ENCODE results near the gene HOXD11. TPM values are rescaled to one million over a fixed set of nuclear protein-coding genes. Genes with fewer than 3 reads are reported as not detected.

Gene HOXD11
- polyA plus RNA-seq, 1 donor, result 63.7 TPM

DNA sequence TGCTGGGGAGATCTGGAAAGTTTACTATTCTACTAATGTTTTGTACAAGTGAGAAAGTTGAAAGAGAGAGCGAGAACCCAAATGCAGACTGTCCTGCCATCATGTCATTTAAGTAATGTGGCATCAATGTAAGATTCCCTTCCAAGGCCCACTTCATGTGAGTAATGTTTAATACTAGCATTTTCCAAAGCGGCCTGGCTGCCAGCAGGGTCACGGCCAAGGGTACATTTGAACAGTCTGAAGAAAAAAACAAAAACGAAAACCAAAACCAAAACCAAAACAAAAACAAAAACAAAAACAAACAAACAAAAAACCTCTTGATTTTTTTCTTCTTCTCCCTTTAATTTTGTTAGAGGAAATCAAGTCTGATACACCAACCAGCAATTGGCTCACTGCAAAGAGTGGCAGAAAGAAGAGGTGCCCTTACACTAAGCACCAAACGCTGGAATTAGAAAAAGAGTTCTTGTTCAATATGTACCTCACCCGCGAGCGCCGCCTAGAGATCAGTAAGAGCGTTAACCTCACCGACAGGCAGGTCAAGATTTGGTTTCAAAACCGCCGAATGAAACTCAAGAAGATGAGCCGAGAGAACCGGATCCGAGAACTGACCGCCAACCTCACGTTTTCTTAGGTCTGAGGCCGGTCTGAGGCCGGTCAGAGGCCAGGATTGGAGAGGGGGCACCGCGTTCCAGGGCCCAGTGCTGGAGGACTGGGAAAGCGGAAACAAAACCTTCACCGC, 11.7 kb downstream of the HOXD11 start:
- peak; percentile 95 for DNase-seq

DNA sequence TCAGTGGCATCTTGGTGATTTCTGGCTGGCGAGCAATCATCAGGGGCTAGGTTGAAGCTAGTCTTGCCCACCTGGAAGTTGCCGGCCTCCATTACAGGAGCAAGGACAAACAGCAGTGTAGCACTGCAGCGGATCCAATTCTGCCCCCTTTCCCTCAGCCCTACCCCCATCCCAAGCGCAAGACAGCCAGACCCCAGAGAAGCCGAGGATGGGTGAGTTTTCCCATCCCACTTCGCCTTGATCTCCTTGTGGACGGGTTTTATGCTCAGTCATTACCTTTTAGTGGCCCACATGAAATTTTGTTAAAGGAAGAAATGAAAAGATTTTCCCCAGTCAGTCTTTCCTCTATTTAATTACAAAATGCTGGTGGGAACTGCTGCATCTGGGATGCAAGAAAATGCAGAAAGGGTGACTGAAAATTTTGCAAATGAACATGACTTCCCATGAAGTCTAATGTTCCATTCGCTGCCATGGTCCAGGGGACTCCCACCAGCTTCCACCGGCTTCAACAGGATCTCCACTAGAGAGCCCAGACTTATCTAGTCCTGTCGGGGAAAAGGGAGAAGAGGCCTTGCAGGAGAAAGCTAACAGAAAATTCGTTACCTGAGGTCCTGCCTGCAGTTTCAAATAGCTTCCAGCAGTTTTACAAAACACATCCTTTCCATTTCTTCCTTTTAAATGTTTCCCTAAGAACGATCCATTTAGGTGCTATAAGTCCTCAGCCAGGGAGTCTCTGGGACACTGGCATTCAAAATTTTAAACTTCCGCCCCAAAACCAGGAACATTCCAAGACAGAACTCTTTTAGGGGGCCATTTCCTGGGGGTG, 13.5 kb downstream of the HOXD11 start:
- DNase-seq, result no peak

- DNase-seq, result no peak
These were observed 14.3 kb downstream of the HOXD11 start for GRCh38 chr2:176121190-176122051.

DNA sequence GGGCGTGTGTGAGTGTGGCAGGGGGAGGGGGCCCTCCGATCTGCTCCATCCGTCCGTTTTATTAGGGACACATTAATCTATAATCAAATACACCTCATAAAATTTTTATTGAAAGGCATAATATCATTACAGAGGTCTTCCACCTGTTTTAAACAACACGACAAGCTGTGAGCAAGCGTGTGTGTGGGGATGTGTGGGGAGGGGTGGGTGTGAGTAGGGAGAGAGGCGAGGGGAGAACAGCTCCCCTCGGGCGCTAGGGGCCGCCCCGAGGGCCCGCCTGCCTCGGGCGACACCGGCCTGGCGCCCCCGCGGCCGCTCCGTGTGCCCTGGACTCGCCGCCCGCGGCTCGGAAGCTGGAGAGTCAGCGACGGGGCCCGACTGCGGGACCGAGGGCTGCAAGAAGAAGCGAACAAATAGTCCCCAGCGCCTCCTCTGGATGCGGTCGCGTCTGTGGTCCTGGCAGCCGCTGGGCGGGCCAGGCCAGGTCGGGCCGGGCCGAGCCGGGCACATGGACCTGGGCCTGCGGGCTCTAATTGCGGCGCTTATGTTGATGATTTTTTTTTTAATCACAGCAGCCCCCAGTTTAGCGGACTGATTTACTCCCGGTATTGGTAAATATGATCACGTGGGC, 15.1 kb downstream of the HOXD11 start:
- DNase-seq, result no peak

DNA sequence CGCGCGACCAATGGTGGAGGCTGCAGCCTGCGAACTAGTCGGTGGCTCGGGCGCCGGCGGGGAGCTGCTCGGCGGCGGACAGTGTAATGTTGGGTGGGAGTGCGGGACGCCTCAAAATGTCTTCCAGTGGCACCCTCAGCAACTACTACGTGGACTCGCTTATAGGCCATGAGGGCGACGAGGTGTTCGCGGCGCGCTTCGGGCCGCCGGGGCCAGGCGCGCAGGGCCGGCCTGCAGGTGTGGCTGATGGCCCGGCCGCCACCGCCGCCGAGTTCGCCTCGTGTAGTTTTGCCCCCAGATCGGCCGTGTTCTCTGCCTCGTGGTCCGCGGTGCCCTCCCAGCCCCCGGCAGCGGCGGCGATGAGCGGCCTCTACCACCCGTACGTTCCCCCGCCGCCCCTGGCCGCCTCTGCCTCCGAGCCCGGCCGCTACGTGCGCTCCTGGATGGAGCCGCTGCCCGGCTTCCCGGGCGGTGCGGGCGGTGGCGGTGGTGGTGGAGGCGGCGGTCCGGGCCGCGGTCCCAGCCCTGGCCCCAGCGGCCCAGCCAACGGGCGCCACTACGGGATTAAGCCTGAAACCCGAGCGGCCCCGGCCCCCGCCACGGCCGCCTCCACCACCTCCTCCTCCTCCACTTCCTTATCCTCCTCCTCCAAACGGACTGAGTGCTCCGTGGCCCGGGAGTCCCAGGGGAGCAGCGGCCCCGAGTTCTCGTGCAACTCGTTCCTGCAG, 15.8 kb downstream of the HOXD11 start, which contains the start of gene HOXD9:
Gene HOXD9, plus strand, starts transcription at position 37 of the 728 bp plus-strand sequence. Its CDS starts 50 bp downstream, at position 87.
- no peak for DNase-seq

- no peak for DNase-seq
These were observed 16.5 kb downstream of the HOXD11 start for GRCh38 chr2:176123411-176124109.

GRCh38 chr2:176124110-176124946, 17.2 kb downstream of the HOXD11 start:
- DNase-seq, result no peak

GRCh38 chr2:176124947-176125771, 18.1 kb downstream of the HOXD11 start:
- DNase-seq, result no peak

- no peak for DNase-seq
These were observed 18.6 kb downstream of the HOXD11 start for GRCh38 chr2:176125772-176126054.

GRCh38 chr2:176126929-176127773, 20.1 kb downstream of the HOXD11 start:
- DNase-seq, result no peak

DNA sequence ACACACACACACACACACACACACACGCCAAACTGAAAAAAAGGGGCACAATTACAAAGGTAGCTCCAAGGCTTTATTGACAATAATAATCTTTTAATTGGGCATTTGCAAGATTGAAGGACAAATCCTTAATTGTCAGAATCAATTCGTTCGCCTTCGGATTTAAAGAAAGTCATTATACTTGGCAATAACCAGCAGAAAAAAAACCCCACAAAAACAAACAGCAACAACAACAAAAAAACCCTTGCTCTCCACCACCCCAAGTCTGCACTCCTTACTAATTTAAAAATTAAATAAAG, 20.6 kb downstream of the HOXD11 start:
- no peak for DNase-seq

DNA sequence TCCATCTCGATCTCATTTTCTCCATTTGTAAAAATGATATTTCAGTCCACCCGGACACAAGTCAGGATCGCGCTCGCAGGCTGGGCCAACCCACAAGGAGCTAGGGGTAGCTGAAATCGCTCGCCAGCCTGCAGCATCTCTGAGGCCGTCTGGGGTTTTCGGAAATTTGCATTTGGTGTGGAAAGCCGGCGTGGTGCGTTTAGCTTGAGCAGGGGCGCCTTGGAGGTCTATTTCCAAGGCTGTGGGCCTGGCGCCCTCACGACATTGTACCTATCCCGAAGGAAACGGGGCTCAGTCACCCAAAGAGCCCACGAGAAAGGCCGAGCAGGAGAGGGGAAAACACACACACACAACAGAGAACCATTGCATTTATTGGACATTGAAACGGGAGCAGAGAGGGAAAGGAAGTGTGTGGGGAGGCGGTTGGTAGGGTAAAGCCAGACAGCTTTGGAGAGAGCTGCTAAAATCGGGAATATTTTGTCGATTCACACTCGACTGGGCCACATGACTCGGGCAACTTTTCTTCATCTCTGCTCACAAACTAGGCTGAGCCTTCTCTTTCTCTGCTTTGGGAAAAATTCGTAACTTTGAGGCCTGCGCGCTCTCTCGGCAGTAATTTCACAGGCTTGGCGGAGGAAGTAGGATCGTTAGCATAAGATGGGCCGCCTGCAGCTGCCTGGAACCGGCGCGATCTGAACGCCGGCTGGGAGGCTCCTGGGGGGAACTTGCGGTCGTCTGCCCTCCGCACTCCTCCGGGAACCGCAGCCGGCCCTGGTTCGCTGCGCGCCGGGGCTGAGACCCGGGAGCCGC, 21.3 kb downstream of the HOXD11 start:
- DNase-seq, result no peak

DNA sequence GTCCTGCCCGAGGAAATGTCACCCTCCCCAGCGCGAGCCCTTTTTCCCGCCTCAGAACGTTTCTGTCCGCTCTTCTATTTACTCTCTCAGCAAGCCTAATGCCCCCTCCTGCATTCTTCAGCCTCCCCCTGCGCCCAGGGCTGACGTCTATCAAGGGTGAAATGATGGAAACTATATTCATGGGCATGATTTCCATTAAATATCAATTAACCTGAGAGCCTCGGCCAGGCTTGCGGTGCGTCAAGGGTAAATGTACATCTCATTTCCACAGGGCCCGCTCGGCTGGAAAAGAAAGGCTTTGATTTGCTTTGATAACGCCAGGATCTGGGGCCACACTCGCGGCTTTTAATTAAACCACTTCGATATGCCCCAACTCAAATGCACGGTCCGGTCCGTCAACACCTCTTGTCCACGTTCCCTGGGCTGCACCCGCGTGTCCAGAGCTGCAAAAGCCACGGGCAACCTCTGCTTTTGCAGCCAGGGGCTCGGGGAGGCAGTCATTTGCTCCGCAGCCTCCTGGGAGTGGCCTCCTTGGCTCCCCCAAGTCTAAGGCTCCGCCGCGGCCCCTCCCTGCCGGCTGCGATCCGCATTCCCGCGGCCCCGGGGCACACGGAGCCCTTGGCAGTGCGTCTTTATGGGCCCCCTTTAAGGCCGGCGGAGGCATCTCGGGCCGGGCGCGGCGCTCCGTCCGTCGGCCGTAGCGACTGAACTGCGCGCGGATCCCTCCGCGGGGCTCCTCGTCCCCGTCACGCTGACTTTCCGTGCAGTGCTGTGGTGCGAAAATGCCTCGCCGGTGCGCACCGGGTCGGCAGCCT, 22.1 kb downstream of the HOXD11 start, which contains the start of gene HOXD8:
Gene HOXD8, plus strand, starts transcription at position 724 of the 815 bp plus-strand sequence. CDS start 662 bp downstream, outside the sequence.
- DNase-seq, result no peak

- DNase-seq, result no peak
These were observed 22.7 kb downstream of the HOXD11 start for GRCh38 chr2:176129813-176130146.

GRCh38 chr2:176130147-176130956, 23.3 kb downstream of the HOXD11 start:
- DNase-seq, result peak; percentile 94

All from left kidney (tissue), 2 donors.